Omental fat pad (tissue), 4 donors: ENCODE measurements around the gene TSHZ1. TPM values are rescaled to one million over a fixed set of nuclear protein-coding genes. Genes with fewer than 3 reads are reported as not detected.

ENCODE experiments used
- ATAC-seq: fragments of 150-250 bp; one replicate; pipeline ENCODE4 v1.9.1; 2016; ENCODE audit warnings: mild to moderate bottlenecking, moderate library complexity; ENCODE audit not compliant: low FRiP score
- DNase-seq: peaks from one replicate; pipeline ENCODE4 v3.0.0-alpha.2; 2019; ENCODE audit warnings: low spot score
- total RNA-seq, 4 donors: library from RNA; depleted of rRNA; stranded (reverse); fragments of >200 nt; gene quantifications; one replicate each; pipeline ENCODE4 v1.1.0, GENCODE V29; 2016
- TF ChIP-seq, protein P1 (sequence below), 3 donors: fragments of 450-650 bp; IDR thresholded peaks; one replicate each; pipeline ENCODE4 v1.5.1; 2016 to 2017; ENCODE audit warnings: antibody characterized with exemption in 3 of 3, mild to moderate bottlenecking in 3 of 3, moderate library complexity in 2 of 3

TSHZ1 gene
- total RNA-seq, 4 donors from 2014 or later: 11.6 to 18.4 (median 13.7) TPM

- ATAC-seq: no peak
- no peak for DNase-seq
- TF ChIP-seq, protein P1, sequence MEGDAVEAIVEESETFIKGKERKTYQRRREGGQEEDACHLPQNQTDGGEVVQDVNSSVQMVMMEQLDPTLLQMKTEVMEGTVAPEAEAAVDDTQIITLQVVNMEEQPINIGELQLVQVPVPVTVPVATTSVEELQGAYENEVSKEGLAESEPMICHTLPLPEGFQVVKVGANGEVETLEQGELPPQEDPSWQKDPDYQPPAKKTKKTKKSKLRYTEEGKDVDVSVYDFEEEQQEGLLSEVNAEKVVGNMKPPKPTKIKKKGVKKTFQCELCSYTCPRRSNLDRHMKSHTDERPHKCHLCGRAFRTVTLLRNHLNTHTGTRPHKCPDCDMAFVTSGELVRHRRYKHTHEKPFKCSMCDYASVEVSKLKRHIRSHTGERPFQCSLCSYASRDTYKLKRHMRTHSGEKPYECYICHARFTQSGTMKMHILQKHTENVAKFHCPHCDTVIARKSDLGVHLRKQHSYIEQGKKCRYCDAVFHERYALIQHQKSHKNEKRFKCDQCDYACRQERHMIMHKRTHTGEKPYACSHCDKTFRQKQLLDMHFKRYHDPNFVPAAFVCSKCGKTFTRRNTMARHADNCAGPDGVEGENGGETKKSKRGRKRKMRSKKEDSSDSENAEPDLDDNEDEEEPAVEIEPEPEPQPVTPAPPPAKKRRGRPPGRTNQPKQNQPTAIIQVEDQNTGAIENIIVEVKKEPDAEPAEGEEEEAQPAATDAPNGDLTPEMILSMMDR (IDR thresholded peaks at IDR 0.05): no peak
These were observed 3.1 kb upstream of the TSHZ1 start for GRCh38 chr18:75207310-75208154.

DNA sequence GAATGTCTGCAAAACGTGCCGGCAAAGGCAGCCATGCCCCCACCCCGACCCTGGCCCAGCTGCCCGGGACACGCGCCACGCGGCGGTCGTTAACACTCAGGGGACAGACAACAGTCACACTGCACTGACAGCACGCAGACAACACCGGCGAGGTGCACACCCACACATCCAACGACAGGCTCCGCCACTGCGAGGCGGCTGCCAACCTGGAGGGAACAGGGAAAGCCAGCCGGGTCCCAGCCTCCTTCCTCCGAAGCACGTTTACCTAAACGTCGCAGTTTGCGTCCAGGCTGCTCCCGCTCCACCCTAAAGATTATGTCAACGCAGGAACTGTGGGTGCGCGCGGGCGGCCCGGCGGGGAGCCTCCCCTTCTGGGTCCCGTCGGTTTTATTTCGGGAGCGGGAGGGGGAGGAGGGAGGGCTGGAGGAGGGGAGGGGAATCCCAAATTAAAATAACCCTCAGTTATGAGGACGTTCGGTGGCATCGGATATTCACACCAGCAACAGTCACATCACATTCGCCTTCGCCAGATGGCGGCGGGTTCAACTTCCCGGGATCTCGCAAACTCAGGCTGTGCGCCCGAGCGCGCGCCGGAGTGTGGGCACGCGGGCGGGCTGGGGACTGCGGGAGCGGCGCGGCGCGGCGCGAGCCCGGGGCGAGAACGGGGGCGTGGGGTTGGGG lies 2.3 kb upstream of the TSHZ1 start:
- TF ChIP-seq, protein P1 (IDR thresholded peaks at IDR 0.05): no peak
- DNase-seq (no peak), ATAC-seq (peak; percentile 9)

DNA sequence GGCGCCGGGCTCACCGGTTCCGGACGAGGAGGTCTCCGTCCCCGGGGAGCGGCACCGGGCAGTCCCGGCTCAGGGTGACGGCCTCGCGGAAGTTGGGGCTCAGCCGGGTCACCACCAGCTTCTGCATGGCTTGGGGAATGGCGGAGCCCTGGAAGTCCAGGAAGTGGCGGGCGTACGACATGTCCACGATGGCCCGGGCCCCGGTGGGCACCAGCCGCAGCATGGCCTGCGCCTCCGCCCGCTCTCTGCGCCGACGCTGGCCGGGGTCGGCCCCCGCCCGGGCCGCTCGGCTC lies 1.8 kb upstream of the TSHZ1 start:
- no peak for DNase-seq
- no peak for ATAC-seq
- TF ChIP-seq, protein P1 (IDR thresholded peaks at IDR 0.05): no peak

DNA sequence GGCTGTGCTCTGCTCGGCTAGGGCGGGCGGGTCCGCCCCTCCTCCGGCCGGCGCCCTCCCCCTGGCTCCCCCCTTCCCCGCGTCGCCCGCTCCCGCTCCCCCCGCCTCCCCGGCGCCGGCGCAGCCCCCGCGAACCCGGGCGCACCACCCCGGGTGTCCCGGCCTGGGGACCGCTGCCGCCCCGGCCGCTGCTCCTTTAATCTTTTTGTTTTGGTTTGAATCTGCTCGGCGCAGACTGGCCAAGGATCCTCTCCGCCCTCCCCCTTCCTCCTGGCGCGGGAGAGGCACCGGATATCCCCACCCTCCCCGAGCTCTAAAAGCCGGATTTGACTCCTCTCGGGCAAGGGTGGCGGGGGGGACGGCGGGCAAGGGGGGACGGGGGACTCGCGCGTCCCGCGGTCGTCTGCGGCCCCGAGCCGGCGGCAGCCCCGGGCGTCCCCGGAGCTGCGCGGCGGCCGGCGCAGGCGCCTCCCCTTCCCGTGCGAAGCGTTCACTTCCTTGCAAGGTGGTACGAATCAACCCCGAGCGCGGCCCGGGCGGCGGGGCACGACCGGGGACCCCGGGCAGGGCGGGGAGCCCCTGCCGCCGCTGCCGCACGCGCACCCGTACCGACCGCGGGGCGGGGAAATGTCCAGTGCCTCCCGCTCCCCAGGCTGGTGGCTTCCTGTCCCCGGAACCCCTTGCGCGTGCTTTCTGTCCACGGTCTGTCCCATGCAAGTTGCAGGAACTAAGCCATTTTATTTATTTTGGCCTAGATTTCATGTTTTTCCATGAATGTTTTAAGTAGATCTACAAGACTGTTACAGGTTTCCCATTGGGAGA lies 1.3 kb upstream of the TSHZ1 start, which contains the start of gene PTGR3:
Gene PTGR3, minus strand, starts transcription at position 11 of the 822 bp plus-strand sequence. CDS start 81 bp downstream, outside the sequence.
- peak; percentile 74 for ATAC-seq
- TF ChIP-seq, protein P1 (IDR thresholded peaks at IDR 0.05): no peak
- peak; percentile 40 for DNase-seq

GRCh38 chr18:75209951-75210258 lies 692 bp upstream of the TSHZ1 start:
- TF ChIP-seq, protein P1 (IDR thresholded peaks at IDR 0.05): no peak
- no peak for ATAC-seq

DNA sequence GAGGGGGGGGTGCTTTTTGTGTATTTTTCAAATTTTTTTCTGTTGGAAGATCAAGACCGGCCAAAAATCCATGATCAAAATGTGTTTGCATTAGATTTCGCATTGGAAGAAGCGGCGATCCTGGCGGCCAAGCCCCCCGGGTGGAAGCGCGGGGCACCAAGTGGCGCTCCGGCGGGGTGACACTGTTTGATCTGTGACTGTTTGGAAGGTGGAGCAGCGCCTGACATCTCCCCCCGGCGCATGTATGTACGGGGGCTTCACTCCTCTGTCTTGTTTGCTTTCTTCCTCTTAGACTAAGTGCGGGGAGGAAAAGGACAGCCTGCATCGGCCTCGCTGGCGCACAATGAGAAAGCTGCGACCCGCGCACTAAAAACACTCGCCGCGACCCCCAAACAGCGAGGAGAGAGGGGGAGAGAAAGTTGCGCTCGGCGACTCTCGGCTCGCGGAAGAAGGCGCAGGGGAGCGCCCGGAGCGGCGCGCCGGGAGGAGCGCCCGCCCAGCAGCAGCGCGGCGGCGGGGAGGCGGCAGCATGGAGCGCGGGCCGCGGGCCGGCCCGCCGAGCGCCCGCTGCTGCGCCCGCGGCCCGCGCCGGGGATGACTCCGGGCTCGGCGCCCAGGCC lies 515 bp downstream of the TSHZ1 start:
- DNase-seq (no peak), ATAC-seq (no peak)
- TF ChIP-seq, protein P1 (IDR thresholded peaks at IDR 0.05): no peak

More at GRCh38 chr18:75209951-75210258, 692 bp upstream of the TSHZ1 start:
- no peak for DNase-seq
